Karpas-422 (cell line): ENCODE results near the gene INO80. TPM values are rescaled to one million over a fixed set of nuclear protein-coding genes. Genes with fewer than 3 reads are reported as not detected.

ENCODE experiments used
- DNase-seq: peaks from one replicate; pipeline ENCODE4 v3.0.0-alpha.2; 2015
- H2AFZ ChIP-seq: fragments of 200-600 bp; sonication (generic); 2 replicates; pipeline ENCODE4 v1.6.1; 2014; ENCODE audit warnings: antibody characterized with exemption, low read length, mixed read lengths
- H3K27ac ChIP-seq: fragments of 200-600 bp; sonication (generic); 2 replicates; pipeline ENCODE4 v1.5.1; 2014; ENCODE audit warnings: mild to moderate bottlenecking, low read length, moderate library complexity
- H3K27me3 ChIP-seq: fragments of 200-600 bp; sonication (generic); 2 replicates; pipeline ENCODE4 v1.6.1; 2014; ENCODE audit warnings: low read length, mixed read lengths
- H3K36me3 ChIP-seq: fragments of 200-600 bp; sonication (generic); 2 replicates; pipeline ENCODE4 v1.6.1; 2014; ENCODE audit warnings: low read length, mixed read lengths; ENCODE audit not compliant: insufficient read depth
- H3K4me1 ChIP-seq: fragments of 200-600 bp; sonication (generic); 2 replicates; pipeline ENCODE4 v1.6.1; 2014; ENCODE audit warnings: mild to moderate bottlenecking, low read length, mixed read lengths
- H3K4me2 ChIP-seq: fragments of 200-600 bp; sonication (generic); 2 replicates; pipeline ENCODE4 v1.6.1; 2014; ENCODE audit warnings: low read length, low read depth, mild to moderate bottlenecking; ENCODE audit not compliant: poor library complexity, severe bottlenecking
- H3K4me3 ChIP-seq: fragments of 200-600 bp; sonication (generic); 2 replicates; pipeline ENCODE4 v1.5.1; 2014; ENCODE audit warnings: mild to moderate bottlenecking, antibody characterized with exemption, low read length, mixed read lengths
- H3K79me2 ChIP-seq: fragments of 200-600 bp; sonication (generic); 2 replicates; pipeline ENCODE4 v1.6.1; 2014; ENCODE audit warnings: mild to moderate bottlenecking, low read length, mixed read lengths
- H3K9ac ChIP-seq: fragments of 200-600 bp; sonication (generic); 2 replicates; pipeline ENCODE4 v1.6.0; 2014; ENCODE audit warnings: low read length
- H3K9me2 ChIP-seq: fragments of 200-600 bp; sonication (generic), shearing (Covaris generic); replicated peaks from 2 replicates; pipeline ENCODE4 v1.6.0; 2014; ENCODE audit warnings: mild to moderate bottlenecking, low read length, moderate library complexity; ENCODE audit not compliant: insufficient read depth
- H3K9me3 ChIP-seq: fragments of 300-700, 200-600 bp; sonication (generic); 2 replicates; pipeline ENCODE4 v1.6.1; 2014; ENCODE audit warnings: low read length, mixed read lengths
- H4K20me1 ChIP-seq: fragments of 200-600 bp; sonication (generic); 2 replicates; pipeline ENCODE4 v1.6.1; 2014; ENCODE audit warnings: mild to moderate bottlenecking, antibody characterized with exemption, low read length, low read depth; ENCODE audit not compliant: insufficient read depth
- small RNA-seq: library from RNA; depleted of rRNA; stranded (forward); fragments of <200 nt; gene quantifications from one replicate; pipeline ENCODE3, GENCODE V24; 2014
- total RNA-seq: library from RNA; depleted of rRNA; stranded (reverse); fragments of >200 nt; shearing (Covaris generic); gene quantifications from 2 replicates; pipeline ENCODE4 v1.2.3, GENCODE V29; 2014; ENCODE audit warnings: low replicate concordance; rRNA removed

The INO80 gene
- total RNA-seq, 1 experiment from 2014 or later: 20.3 TPM

DNA sequence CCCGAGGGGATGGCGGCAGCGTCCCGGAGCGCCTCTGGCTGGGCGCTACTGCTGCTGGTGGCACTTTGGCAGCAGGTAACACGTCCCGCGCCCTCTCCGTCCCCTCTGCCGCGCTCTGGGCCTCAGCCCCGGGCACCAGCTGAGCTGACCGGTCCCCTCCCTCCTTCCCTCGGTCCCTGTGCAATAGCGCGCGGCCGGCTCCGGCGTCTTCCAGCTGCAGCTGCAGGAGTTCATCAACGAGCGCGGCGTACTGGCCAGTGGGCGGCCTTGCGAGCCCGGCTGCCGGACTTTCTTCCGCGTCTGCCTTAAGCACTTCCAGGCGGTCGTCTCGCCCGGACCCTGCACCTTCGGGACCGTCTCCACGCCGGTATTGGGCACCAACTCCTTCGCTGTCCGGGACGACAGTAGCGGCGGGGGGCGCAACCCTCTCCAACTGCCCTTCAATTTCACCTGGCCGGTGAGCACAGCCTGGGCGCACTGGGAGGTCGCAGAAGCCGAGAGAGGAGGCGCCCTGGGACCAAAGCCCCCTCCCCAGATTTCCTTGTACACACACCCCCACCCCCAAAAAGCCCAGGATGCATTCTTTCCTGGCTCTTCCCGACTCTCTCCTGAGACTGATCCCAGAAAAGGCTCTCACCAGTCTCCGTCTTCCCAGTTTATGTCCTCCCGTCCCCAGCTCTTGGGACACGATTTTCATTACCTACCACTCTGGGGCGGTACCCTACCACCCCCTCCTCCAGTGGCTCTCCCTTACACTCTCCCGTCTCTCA, 186.2 kb downstream of the INO80 start:
- H3K4me3 ChIP-seq: peak overlapping the region; percentile 65
- H2AFZ ChIP-seq: no peak overlapping the region
- H3K4me1 ChIP-seq: peaks cover 36% of the 10 kb centered on the region
- no peak overlapping the region for H3K27ac ChIP-seq
- H3K4me2 ChIP-seq: peak overlapping the region; percentile 91
- H3K27me3 ChIP-seq: no peaks in the 10 kb centered on the region
- no peaks in the 10 kb centered on the region for H3K9me2 ChIP-seq
- H3K79me2 ChIP-seq: no peaks in the 10 kb centered on the region
- H4K20me1 ChIP-seq: no peaks in the 10 kb centered on the region
- 0 out of 2 replicates have a peak overlapping the region, but pooled peaks have one; percentile 17 for H3K9ac ChIP-seq
- H3K36me3 ChIP-seq: no peaks in the 10 kb centered on the region
- DNase-seq: no peak
- no peaks in the 10 kb centered on the region for H3K9me3 ChIP-seq

Small RNAs within 50 kb of the gene (small RNA-seq; reads per million reads assigned to genes)
- not detected for gene ISCA1P4

Other genes with a start within 250 kb of the INO80 start
- 0.69 TPM in 1 of 2 replicates, not detected in the other for gene RHOV, start 242.0 kb downstream of the INO80 start, total RNA-seq
- gene VPS18, start 221.8 kb downstream of the INO80 start, total RNA-seq: 12.6 and 18.1 TPM in 2 replicates
- gene DLL4, start 186.9 kb downstream of the INO80 start, total RNA-seq: 0.36 TPM in 1 of 2 replicates, not detected in the other
- 41.6 and 45.5 TPM in 2 replicates for gene CHAC1, start 162.8 kb downstream of the INO80 start, total RNA-seq
- gene EXD1, start 114.5 kb upstream of the INO80 start, total RNA-seq: not detected in 2 replicates
- gene CHP1, start 115.0 kb upstream of the INO80 start, total RNA-seq: 97.6 and 104 TPM in 2 replicates
- gene OIP5, start 216.3 kb upstream of the INO80 start, total RNA-seq: 7.7 and 13.1 TPM in 2 replicates
- gene NUSAP1, start 216.6 kb upstream of the INO80 start, total RNA-seq: 115 and 213 TPM in 2 replicates